Testis (tissue), 3 donors: Measurements from ENCODE around the gene SLC39A3. TPM values are rescaled to one million over a fixed set of nuclear protein-coding genes. Genes with fewer than 3 reads are reported as not detected.

ENCODE experiments used
- DNase-seq: peaks from one replicate; pipeline ENCODE4 v3.0.0-alpha.2; 2019
- H3K27ac ChIP-seq, 2 donors: fragments of 200-600 bp; sonication (generic); one replicate each; pipeline ENCODE4 v1.5.1; 2019
- H3K27me3 ChIP-seq: fragments of 200-600 bp; sonication (generic); one replicate; pipeline ENCODE4 v1.5.1; 2019
- H3K36me3 ChIP-seq: fragments of 200-600 bp; sonication (generic); one replicate; pipeline ENCODE4 v1.5.1; 2017; ENCODE audit warnings: low read depth; ENCODE audit errors: missing control alignments
- H3K4me1 ChIP-seq: fragments of 200-600 bp; sonication (generic); one replicate; pipeline ENCODE4 v1.5.1; 2019
- H3K4me3 ChIP-seq, 2 donors: fragments of 200-600 bp; sonication (generic); one replicate each; pipeline ENCODE4 v1.5.1; 2017 to 2019
- H3K9me3 ChIP-seq: fragments of 200-600 bp; sonication (generic); one replicate; pipeline ENCODE4 v1.5.1; 2017
- POLR2A ChIP-seq: fragments of 450-650 bp; IDR thresholded peaks from one replicate; pipeline ENCODE4 v1.6.1; 2017; ENCODE audit warnings: antibody characterized with exemption, mild to moderate bottlenecking, moderate library complexity
- WGBS, 2 donors: methylation state at CpG; one replicate each; pipeline ENCODE4 v1.1.5; 2018; 5-methylcytosine and 5-hydroxymethylcytosine counted together
- intact Hi-C: fragments of 100-400 bp; cut with DNase I; formaldehyde crosslinking; loops from one replicate; pipeline ENCODE4 v1.15.1; 2023; ENCODE audit warnings: low total_unique reads
- polyA plus RNA-seq: library from polyadenylated mRNA; stranded (reverse); fragments of 350-450 nt; fragmentation: Illumina TruSeq; extraction: RNeasy Lipid Tissue Mini Kit (QIAGEN cat#74804); gene quantifications from one replicate; pipeline ENCODE4 v1.2.3, GENCODE V29; 2014; ENCODE audit warnings: low read depth, low replicate concordance; ENCODE audit not compliant: insufficient read depth
- total RNA-seq, 2 donors: library from RNA; depleted of rRNA; stranded (reverse); fragments of >200 nt; gene quantifications; one replicate each; pipeline ENCODE4 v1.2.3, GENCODE V29; 2016
- TF ChIP-seq, protein P1 (sequence below), 3 experiments: fragments of 450-650 bp in 2 of 3; fragments of 200-600 bp in 1 of 3; sonication (generic) in 1 of 3; IDR thresholded peaks; one replicate each; pipeline ENCODE4 v1.5.1; 2016 to 2019; ENCODE audit warnings: antibody characterized with exemption in 3 of 3, mild to moderate bottlenecking in 2 of 3, moderate library complexity in 1 of 3

The SLC39A3 gene
- total and polyA plus RNA-seq, 3 donors from 2014 or later = 126 to 198 (median 160) TPM

DNA sequence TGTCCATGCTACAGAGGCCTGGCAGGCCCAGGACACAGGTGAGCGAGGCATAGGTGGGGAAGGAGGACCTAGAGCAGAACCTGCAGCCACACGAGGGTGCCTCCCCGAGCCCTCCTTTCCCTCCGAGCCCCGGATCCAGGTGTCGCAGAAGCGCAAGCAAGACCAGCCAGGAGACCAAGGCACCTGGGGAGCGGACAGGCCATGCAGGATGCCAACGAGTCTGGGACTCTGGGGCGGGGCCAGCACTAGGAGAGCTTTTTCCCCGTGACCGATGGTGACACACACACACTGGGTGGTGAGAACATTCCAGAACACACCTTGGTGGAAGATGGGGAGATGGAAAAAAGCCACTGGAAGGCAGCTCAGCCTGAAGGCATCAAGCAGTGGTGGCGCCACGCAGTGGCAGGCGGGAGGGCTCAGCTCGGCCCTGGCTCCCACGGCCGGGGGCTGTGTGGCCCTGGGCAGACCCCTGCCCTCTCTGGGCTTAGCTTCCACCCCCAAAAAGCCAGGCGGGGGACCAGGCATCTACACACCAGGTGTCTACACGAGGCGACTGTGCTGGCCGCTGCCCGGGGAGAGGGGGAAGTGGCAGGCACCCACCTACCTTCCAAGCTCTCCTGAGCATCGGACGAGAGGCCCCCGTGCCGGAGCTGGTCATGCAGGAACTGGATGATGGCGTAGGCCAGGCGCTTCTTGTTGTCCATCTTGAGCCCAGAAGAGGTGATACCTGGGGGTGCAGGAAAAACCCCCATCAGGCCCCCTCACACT, 28.7 kb upstream of the SLC39A3 start:
- no peaks in the 10 kb centered on the region for H3K9me3 ChIP-seq
- 92 to 94% methylated on average over 19 to 29 of the region's 29 CpGs for WGBS, 2 donors
- TF ChIP-seq, protein P1, sequence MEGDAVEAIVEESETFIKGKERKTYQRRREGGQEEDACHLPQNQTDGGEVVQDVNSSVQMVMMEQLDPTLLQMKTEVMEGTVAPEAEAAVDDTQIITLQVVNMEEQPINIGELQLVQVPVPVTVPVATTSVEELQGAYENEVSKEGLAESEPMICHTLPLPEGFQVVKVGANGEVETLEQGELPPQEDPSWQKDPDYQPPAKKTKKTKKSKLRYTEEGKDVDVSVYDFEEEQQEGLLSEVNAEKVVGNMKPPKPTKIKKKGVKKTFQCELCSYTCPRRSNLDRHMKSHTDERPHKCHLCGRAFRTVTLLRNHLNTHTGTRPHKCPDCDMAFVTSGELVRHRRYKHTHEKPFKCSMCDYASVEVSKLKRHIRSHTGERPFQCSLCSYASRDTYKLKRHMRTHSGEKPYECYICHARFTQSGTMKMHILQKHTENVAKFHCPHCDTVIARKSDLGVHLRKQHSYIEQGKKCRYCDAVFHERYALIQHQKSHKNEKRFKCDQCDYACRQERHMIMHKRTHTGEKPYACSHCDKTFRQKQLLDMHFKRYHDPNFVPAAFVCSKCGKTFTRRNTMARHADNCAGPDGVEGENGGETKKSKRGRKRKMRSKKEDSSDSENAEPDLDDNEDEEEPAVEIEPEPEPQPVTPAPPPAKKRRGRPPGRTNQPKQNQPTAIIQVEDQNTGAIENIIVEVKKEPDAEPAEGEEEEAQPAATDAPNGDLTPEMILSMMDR (IDR thresholded peaks at IDR 0.05) = no peak
- no peak for TF ChIP-seq POLR2A
- no peak for DNase-seq
- H3K27me3 ChIP-seq = no peaks in the 10 kb centered on the region
- intact Hi-C loops = no loop called here
- no peak overlapping the region for H3K4me3 ChIP-seq
- H3K27ac ChIP-seq = no peak overlapping the region
- peaks cover 17% of the 10 kb centered on the region for H3K4me1 ChIP-seq
- no peaks in the 10 kb centered on the region for H3K36me3 ChIP-seq

DNA sequence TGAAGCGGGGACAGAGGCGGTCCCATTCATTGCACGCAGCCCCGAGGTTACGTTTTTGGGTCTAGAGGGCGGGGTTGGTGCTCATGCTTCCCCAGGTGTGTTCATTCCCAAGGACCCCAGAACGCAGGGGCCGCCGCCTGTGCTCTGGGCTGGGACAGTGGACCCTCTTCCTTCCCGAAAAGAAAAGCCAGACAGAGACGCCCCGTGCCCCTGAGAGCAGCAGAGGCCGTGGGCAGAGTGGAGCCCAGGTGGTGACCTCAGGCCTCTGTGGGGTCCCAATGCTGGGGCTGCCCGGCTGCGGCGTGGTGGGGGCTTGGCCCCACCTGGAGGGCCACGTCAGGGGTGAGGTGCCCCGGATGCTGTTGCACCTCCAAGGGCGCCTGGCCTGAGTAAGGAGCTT, 27.9 kb upstream of the SLC39A3 start:
- Histone ChIP-seq H3K4me3 (no peak overlapping the region), H3K27ac (no peak overlapping the region), H3K9me3 (no peaks in the 10 kb centered on the region), H3K27me3 (no peaks in the 10 kb centered on the region), H3K36me3 (no peaks in the 10 kb centered on the region), H3K4me1 (peaks cover 17% of the 10 kb centered on the region)
- DNase-seq = no peak
- TF ChIP-seq, protein P1 (IDR thresholded peaks at IDR 0.05) = no peak
- no peak for TF ChIP-seq POLR2A
- WGBS, 2 donors = 92 to 93% methylated on average over 11 to 19 of the region's 19 CpGs
- intact Hi-C loops = no loop called here

DNA sequence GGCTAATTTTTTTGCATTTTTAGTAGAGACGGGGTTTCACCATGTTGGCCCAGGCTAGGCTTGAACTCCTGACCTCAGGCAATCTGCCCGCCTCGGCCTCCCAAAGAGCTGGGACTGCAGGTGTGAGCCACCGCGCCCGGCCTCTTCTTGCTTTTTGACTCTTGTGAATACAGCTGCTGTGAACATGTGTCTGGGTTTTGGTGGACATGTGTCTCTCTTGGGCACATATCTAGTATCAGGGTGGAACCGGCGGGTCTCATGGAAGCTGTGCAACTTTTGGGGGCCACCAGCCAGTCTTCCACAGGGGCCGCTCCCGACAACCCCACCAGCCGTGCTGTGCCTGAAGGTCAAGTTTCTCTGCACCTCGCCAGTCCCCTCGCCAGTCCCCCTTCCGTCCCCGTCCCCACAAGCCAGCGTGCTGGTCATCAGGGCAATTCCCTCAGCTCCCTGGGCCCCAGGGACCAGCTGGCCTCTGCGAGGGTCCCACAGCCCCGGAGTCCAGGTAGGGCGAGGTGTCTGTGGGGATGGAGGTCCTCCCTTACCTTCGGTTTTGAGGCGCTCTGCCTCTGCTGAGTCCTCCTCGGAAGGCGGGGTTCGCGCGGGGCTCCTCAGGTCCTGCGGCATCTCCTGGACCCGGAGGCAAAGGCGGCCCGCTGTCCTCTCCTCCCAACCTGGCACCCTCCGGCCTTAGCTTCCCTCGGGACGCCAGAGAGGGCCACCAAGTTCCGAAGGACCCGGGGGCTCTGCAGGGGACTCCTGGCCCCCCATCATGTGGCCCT, 27.0 kb upstream of the SLC39A3 start:
- no peak overlapping the region for H3K4me3 ChIP-seq
- H3K27me3 ChIP-seq = no peaks in the 10 kb centered on the region
- no peaks in the 10 kb centered on the region for H3K9me3 ChIP-seq
- H3K4me1 ChIP-seq = peaks cover 14% of the 10 kb centered on the region
- intact Hi-C loops = no loop called here
- DNase-seq = no peak
- 92 to 95% methylated on average over 22 to 35 of the region's 35 CpGs for WGBS, 2 donors
- no peak overlapping the region for H3K27ac ChIP-seq
- no peaks in the 10 kb centered on the region for H3K36me3 ChIP-seq
- TF ChIP-seq, protein P1 (IDR thresholded peaks at IDR 0.05) = no peak
- TF ChIP-seq POLR2A = no peak

DNA sequence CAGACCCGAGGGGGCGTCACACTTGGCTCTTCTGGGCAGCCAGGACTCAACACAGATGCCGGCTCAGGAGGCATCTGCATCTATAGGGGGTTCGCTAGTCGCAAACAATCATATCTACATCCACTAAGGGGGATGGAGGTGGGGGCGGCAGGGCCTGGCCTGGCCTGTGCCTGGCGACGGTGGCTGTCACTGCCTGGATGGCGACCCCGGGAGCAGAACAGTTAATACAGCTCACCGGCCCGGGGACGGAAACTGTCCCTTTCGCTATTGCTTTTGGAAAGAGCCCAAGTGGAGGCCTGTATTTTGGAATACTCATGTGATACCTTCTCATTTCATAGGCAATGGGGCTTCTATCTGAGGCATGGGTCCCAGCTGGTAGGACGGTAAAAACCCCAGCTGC, 25.6 kb upstream of the SLC39A3 start:
- Histone ChIP-seq H3K36me3 (no peaks in the 10 kb centered on the region), H3K9me3 (no peaks in the 10 kb centered on the region), H3K4me1 (peaks cover 4% of the 10 kb centered on the region), H3K4me3 (no peak overlapping the region), H3K27ac (no peak overlapping the region), H3K27me3 (no peaks in the 10 kb centered on the region)
- WGBS, 2 donors = 85 to 90% methylated on average over 11 to 15 of the region's 15 CpGs
- intact Hi-C loops = no loop called here
- no peak for DNase-seq
- TF ChIP-seq, protein P1 (IDR thresholded peaks at IDR 0.05) = no peak
- no peak for TF ChIP-seq POLR2A
